Fibroblast of skin of scalp (primary cell): ENCODE measurements around the gene OR5M11. TPM values are rescaled to one million over a fixed set of nuclear protein-coding genes. Genes with fewer than 3 reads are reported as not detected.
"Not testable (repeated sequence)": the region's sequence is repeated elsewhere in the genome, so short reads cannot be mapped to it uniquely, and the experiment has no call there.

Source experiments
- DNase-seq: peaks from one replicate; pipeline ENCODE4 v3.0.0-alpha.2; 2013
- polyA plus RNA-seq, 2 experiments: library from polyadenylated mRNA; unstranded; fragments of 120-200 nt; gene quantifications; one replicate each; pipeline ENCODE4 v1.2.1, GENCODE V29; 2013; ENCODE audit not compliant: insufficient read length in 2 of 2

OR5M11 gene
- not detected for polyA plus RNA-seq (2013, experiment 1 of 2; ENCODE audit: insufficient read length)
- polyA plus RNA-seq (2013, experiment 2 of 2; ENCODE audit: insufficient read length), result not detected

GRCh38 chr11:56543157-56543556, at the start of gene OR5M11:
OR5M11 (minus strand) TSS chr11:56543257; CDS start chr11:56543257, 0 bp downstream.
- no peak for DNase-seq

GRCh38 chr11:56592088-56592717, 49.1 kb upstream of the OR5M11 start:
- not testable (repeated sequence) for DNase-seq

GRCh38 chr11:56577621-56578020, 34.6 kb upstream of the OR5M11 start, which contains the start of gene OR5M10:
OR5M10 (minus strand) TSS chr11:56577721; CDS start chr11:56577721, 0 bp downstream.
- DNase-seq, result no peak

- DNase-seq, result no peak
Observed at GRCh38 chr11:56558574-56558973, 15.5 kb upstream of the OR5M11 start.

GRCh38 chr11:56554691-56555090, 11.6 kb upstream of the OR5M11 start:
- not testable (repeated sequence) for DNase-seq

GRCh38 chr11:56545531-56545930, 2.5 kb upstream of the OR5M11 start:
- DNase-seq, result no peak

GRCh38 chr11:56543739-56544138, 682 bp upstream of the OR5M11 start:
- DNase-seq, result no peak

- DNase-seq, result no peak
Observed at GRCh38 chr11:56533054-56533740, 9.9 kb downstream of the OR5M11 start.

- DNase-seq, result no peak
Observed at GRCh38 chr11:56531856-56532255, 11.2 kb downstream of the OR5M11 start.

- no peak for DNase-seq
Observed at GRCh38 chr11:56522008-56522407, 21.0 kb downstream of the OR5M11 start.

GRCh38 chr11:56513280-56513679, 29.8 kb downstream of the OR5M11 start:
- no peak for DNase-seq

GRCh38 chr11:56509439-56509838, 33.6 kb downstream of the OR5M11 start:
- DNase-seq, result no peak

GRCh38 chr11:56497010-56497409, 46.0 kb downstream of the OR5M11 start:
- DNase-seq, result no peak

- DNase-seq, result no peak
Observed at GRCh38 chr11:56495117-56495516, 47.9 kb downstream of the OR5M11 start.
